HCT116 (cell line): ENCODE data around the gene TNNI2. TPM values are rescaled to one million over a fixed set of nuclear protein-coding genes. Genes with fewer than 3 reads are reported as not detected.
"Not testable (repeated sequence)": the region's sequence is repeated elsewhere in the genome, so short reads cannot be mapped to it uniquely, and the experiment has no call there.

Experiments used
- ATAC-seq: fragments of 200-7000 bp; cut with Tn5 transposase; 2 replicates; pipeline ENCODE4 v1.9.1; 2020; ENCODE audit warnings: mild to moderate bottlenecking, moderate library complexity
- BruUV-seq: library from RNA; stranded (reverse); fragments of 400-500 nt; replicated peaks from 2 replicates; lab custom pipeline; 2021; lab: Mats Ljungman, UMichigan
- CTCF ChIA-PET: fragments of 300-600 bp; sonication (Branson Sonifier 250); formaldehyde crosslinking; loops from one replicate; lab custom pipeline; 2021; ENCODE audit warnings: antibody characterized with exemption; lab: Charles Lee
- POLR2A ChIA-PET: fragments of 300-600, 350-600 bp; sonication (Branson Sonifier 250); formaldehyde crosslinking; loops from one replicate; lab custom pipeline; 2021; ENCODE audit warnings: antibody characterized with exemption; lab: Charles Lee
- RAD21 ChIA-PET, 2 experiments: fragments of 300-600 bp; sonication (Branson Sonifier 250); formaldehyde crosslinking; loops; one replicate each; lab custom pipeline; 2023; ENCODE audit warnings: low total read pairs in 2 of 2; ENCODE audit not compliant: uncharacterized antibody in 2 of 2, unreplicated experiment in 2 of 2, low non-redundant PET in 1 of 2; lab: Charles Lee
- DNase-seq: peaks from one replicate; pipeline ENCODE4 v3.0.0-alpha.2; 2010; ENCODE audit warnings: low read depth, low spot score
- H2AFZ ChIP-seq: fragments of 200-600 bp; shearing (Covaris generic), sonication (generic); 2 replicates; pipeline ENCODE4 v1.6.1; 2017; ENCODE audit warnings: low read depth, mixed run types, mixed read lengths, antibody characterized with exemption, low read length; ENCODE audit not compliant: poor library complexity, severe bottlenecking
- H3K27ac ChIP-seq: 2 replicates; pipeline ENCODE4 v1.5.1; 2012; ENCODE audit warnings: low read depth, low read length
- H3K27me3 ChIP-seq: fragments of 200-600 bp; sonication (generic); 2 replicates; pipeline ENCODE4 v1.6.1; 2016; ENCODE audit warnings: mixed run types, low read length, mixed read lengths; ENCODE audit not compliant: insufficient read depth
- H3K36me3 ChIP-seq, 2 experiments: fragments of 200-500 bp in 1 of 2; fragments of 200-600 bp in 1 of 2; sonication (Bioruptor generic) in 1 of 2; sonication (generic) in 1 of 2; 2 replicates each; pipeline versions ENCODE4 v1.5.1 to v1.6.1; 2014 to 2016; ENCODE audit warnings: low read length in 2 of 2, inconsistent platforms in 1 of 2, mixed read lengths in 1 of 2, mixed run types in 1 of 2; ENCODE audit not compliant: insufficient read depth in 2 of 2, control insufficient read depth in 1 of 2
- H3K4me1 ChIP-seq, 2 experiments: fragments of 200-600 bp in 1 of 2; sonication (generic) in 1 of 2; 2 replicates each; pipeline versions ENCODE4 v1.5.1 to v1.6.1; 2012 to 2017; ENCODE audit warnings: low read length in 2 of 2, inconsistent platforms in 1 of 2, mild to moderate bottlenecking in 1 of 2, mixed read lengths in 1 of 2, mixed run types in 1 of 2, moderate library complexity in 1 of 2; ENCODE audit not compliant: insufficient read depth in 2 of 2, control insufficient read depth in 1 of 2
- H3K4me2 ChIP-seq: fragments of 200-600 bp; sonication (generic); 2 replicates; pipeline ENCODE4 v1.6.1; 2017; ENCODE audit warnings: mixed run types, low read length, mixed read lengths
- H3K4me3 ChIP-seq, 2 experiments: fragments of 200-600 bp in 1 of 2; sonication (generic) in 1 of 2; replicated peaks in 1 of 2; 2 replicates each; pipeline ENCODE4 v1.5.1; 2011 to 2016; ENCODE audit warnings: low read length in 2 of 2, control low read depth in 1 of 2, low read depth in 1 of 2, mild to moderate bottlenecking in 1 of 2, mixed read lengths in 1 of 2, mixed run types in 1 of 2
- H3K79me2 ChIP-seq: fragments of 200-600 bp; sonication (generic); 2 replicates; pipeline ENCODE4 v1.6.1; 2017; ENCODE audit warnings: mild to moderate bottlenecking, mixed run types, low read length, moderate library complexity, mixed read lengths; ENCODE audit not compliant: insufficient read depth
- H3K9ac ChIP-seq: fragments of 200-600 bp; sonication (generic); 2 replicates; pipeline ENCODE4 v1.6.1; 2016; ENCODE audit warnings: low read length, mixed read lengths
- H3K9me2 ChIP-seq: fragments of 200-600 bp; sonication (generic), shearing (Covaris generic); 2 replicates; pipeline ENCODE4 v1.6.1; 2017; ENCODE audit warnings: mixed run types, mild to moderate bottlenecking, moderate library complexity; ENCODE audit not compliant: insufficient read depth
- H3K9me3 ChIP-seq, 2 experiments: fragments of 200-500 bp in 1 of 2; fragments of 200-600 bp in 1 of 2; sonication (Bioruptor generic) in 1 of 2; sonication (generic) in 1 of 2; 2 replicates each; pipeline ENCODE4 v1.6.1; 2014 to 2017; ENCODE audit warnings: low read length in 2 of 2, mixed read lengths in 2 of 2, inconsistent platforms in 1 of 2, low read depth in 1 of 2, mild to moderate bottlenecking in 1 of 2, mixed run types in 1 of 2, moderate library complexity in 1 of 2; ENCODE audit not compliant: control insufficient read depth in 1 of 2, insufficient read depth in 1 of 2
- H4K20me1 ChIP-seq: fragments of 200-600 bp; sonication (generic), shearing (Covaris generic); 2 replicates; pipeline ENCODE4 v1.6.1; 2017; ENCODE audit warnings: mixed run types, mild to moderate bottlenecking, moderate library complexity; ENCODE audit not compliant: insufficient read depth
- EGR1 ChIP-seq: IDR thresholded peaks from 2 replicates; pipeline ENCODE4 v1.6.1; 2012; ENCODE audit warnings: low read depth
- POLR2A ChIP-seq: IDR thresholded peaks from 2 replicates; pipeline ENCODE4 v1.7.0; 2011; ENCODE audit warnings: borderline replicate concordance; ENCODE audit not compliant: insufficient read depth, insufficient read length; ENCODE audit errors: extremely low read depth
- POLR2AphosphoS5 ChIP-seq: IDR thresholded peaks from 2 replicates; pipeline ENCODE4 v1.6.1; 2011; ENCODE audit warnings: mild to moderate bottlenecking, low read depth, low read length, moderate library complexity
- RAD21 ChIP-seq: IDR thresholded peaks from 2 replicates; pipeline ENCODE4 v1.6.1; 2012; ENCODE audit warnings: low read depth, mild to moderate bottlenecking
- SRF ChIP-seq: IDR thresholded peaks from 2 replicates; pipeline ENCODE4 v1.6.1; 2012; ENCODE audit warnings: low read depth
- ZFX ChIP-seq: fragments of 450-650 bp; IDR thresholded peaks from 2 replicates; pipeline ENCODE4 v1.6.1; 2017
- intact Hi-C: fragments of 100-400 bp; cut with micrococcal nuclease; formaldehyde crosslinking; loops from 2 replicates; pipeline ENCODE4 v1.10.0; 2022
- total RNA-seq: library from RNA; stranded (reverse); gene quantifications from one replicate; pipeline ENCODE4 v1.2.1, GENCODE V29; 2021; ENCODE audit not compliant: unreplicated experiment
- TF ChIP-seq, protein P1 (sequence below), 3 experiments: fragments of 200-600 bp in 1 of 3; sonication (generic) in 1 of 3; IDR thresholded peaks in 2 of 3; conservative IDR thresholded peaks in 1 of 3; 2 replicates each; pipeline ENCODE4 v1.5.1; 2012 to 2017; ENCODE audit warnings: low read depth in 2 of 3, low read length in 2 of 3, antibody characterized with exemption in 1 of 3, borderline replicate concordance in 1 of 3, control low read depth in 1 of 3, mild to moderate bottlenecking in 1 of 3, mixed read lengths in 1 of 3, mixed run types in 1 of 3, moderate library complexity in 1 of 3; ENCODE audit not compliant: insufficient read depth in 1 of 3

The TNNI2 gene
- total RNA-seq, 1 experiment from 2014 or later, result not detected

DNA sequence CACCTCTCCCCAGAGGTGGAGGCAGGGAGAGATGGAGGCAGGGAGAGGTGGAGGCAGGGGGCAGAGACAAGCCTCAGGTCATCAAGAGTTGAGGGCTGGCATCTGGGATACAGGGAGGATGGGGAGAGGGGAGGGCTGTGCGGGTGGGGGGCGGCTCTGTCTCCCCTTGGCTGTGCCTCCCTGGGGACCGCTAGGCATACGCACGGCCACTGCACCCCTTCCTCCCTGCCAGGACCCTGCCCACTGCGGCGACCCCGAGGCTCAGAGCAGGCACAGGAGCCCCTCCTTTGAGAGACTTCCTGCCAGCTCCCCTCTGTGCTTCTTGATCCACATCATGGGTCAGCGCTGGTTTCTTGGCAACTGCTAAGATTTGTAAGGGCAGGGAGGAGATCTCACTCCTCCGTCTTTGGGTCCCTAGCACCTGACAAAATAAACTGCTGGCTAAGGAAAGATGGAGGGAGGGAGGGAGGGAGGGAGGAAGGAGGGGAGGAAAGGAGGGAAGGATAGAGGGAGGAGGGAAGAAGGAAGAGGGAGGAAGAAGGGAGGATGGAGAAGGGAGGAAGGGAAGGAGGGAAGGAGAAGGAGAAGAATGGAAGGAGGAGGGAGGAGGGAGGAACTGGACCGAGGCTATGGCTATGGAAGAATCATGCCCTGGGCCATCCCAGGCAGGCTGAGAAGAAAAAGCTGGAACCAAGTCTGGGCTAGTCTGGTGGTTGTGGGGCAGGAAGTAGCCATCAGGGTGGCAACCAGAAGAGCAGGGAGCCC lies 34.4 kb downstream of the TNNI2 start (continued):
- TF ChIP-seq RAD21 (no peak), ZFX (no peak), POLR2A (no peak), POLR2AphosphoS5 (no peak), SRF (no peak), EGR1 (no peak)
- TF ChIP-seq, protein P1, sequence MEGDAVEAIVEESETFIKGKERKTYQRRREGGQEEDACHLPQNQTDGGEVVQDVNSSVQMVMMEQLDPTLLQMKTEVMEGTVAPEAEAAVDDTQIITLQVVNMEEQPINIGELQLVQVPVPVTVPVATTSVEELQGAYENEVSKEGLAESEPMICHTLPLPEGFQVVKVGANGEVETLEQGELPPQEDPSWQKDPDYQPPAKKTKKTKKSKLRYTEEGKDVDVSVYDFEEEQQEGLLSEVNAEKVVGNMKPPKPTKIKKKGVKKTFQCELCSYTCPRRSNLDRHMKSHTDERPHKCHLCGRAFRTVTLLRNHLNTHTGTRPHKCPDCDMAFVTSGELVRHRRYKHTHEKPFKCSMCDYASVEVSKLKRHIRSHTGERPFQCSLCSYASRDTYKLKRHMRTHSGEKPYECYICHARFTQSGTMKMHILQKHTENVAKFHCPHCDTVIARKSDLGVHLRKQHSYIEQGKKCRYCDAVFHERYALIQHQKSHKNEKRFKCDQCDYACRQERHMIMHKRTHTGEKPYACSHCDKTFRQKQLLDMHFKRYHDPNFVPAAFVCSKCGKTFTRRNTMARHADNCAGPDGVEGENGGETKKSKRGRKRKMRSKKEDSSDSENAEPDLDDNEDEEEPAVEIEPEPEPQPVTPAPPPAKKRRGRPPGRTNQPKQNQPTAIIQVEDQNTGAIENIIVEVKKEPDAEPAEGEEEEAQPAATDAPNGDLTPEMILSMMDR (IDR thresholded peaks at IDR 0.05 in 2 of 3, conservative IDR thresholded peaks at IDR 0.05 in 1 of 3; ENCODE audit: borderline replicate concordance in 1 of 3, insufficient read depth in 1 of 3, low read depth in 2 of 3, low read length in 2 of 3), result no peak

DNA sequence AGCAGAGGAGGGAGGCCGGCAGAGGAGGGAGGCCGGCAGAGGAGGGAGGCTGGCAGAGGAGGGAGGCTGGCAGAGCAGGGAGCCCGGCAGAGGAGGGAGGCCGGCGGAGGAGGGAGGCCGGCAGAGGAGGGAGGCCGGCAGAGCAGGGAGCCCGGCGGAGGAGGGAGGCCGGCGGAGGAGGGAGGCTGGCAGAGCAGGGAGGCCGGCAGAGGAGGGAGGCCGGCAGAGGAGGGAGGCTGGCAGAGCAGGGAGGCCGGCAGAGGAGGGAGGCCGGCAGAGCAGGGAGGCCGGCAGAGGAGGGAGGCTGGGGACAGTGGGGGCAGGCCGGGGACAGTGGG lies 35.0 kb downstream of the TNNI2 start:
- CTCF ChIA-PET, H2AFZ ChIP-seq, H3K9me2 ChIP-seq, POLR2A ChIA-PET, H3K9me3 ChIP-seq, H3K27me3 ChIP-seq, BruUV-seq, intact Hi-C loops, H3K9ac ChIP-seq, H3K79me2 ChIP-seq, H3K4me2 ChIP-seq, ATAC-seq, H3K4me1 ChIP-seq, H3K27ac ChIP-seq, RAD21 ChIA-PET, DNase-seq, H4K20me1 ChIP-seq, H3K36me3 ChIP-seq, H3K4me3 ChIP-seq: not testable (repeated sequence)

DNA sequence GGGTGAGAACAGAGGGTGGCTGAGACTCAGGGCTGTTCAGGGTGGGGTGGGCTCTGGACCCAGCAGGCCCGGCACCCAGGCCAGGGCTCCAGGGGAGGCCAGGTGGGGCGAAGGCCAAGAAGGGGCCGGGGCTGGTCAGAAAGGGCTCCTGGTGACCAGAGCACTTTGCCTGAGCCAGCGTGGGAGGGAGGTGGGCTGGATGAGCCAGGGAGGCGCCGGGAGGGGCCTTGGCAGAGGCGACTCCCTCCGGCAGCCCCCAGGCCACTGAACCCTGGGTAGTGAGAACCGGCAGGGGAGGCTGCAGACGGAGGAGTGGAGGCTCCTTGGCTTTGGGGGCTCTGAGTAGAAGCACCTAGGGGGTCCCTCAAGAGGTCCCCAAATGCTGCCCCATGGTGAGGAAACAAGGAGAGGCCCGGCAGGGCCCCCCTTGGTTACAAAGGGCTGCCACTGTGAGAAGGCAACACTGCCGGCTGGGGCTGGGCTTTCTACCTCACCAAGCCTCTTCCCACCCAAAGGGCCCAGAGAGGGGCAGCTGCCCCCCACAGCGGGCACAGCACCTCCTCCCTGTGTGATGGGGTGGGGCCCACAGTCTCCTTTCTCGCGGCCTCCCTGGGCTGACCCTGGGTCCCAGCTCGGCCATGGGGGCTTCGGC lies 35.8 kb downstream of the TNNI2 start:
- H3K79me2 ChIP-seq, DNase-seq, H3K4me3 ChIP-seq, H4K20me1 ChIP-seq, H2AFZ ChIP-seq, H3K9me3 ChIP-seq, intact Hi-C loops, H3K9ac ChIP-seq, H3K36me3 ChIP-seq, BruUV-seq, H3K9me2 ChIP-seq, ATAC-seq, H3K4me1 ChIP-seq, POLR2A ChIA-PET, H3K4me2 ChIP-seq, H3K27me3 ChIP-seq, RAD21 ChIA-PET, H3K27ac ChIP-seq: not testable (repeated sequence)
- CTCF ChIA-PET, result interaction anchor here (0.8 to 2.4 kb wide), 3 partner anchors 34 to 277 kb away, joined by 3 to 19 read pairs (median 16); no protein-coding TSS in a partner anchor
